Mucosa of gallbladder (tissue), 1 donor: Measurements from ENCODE around the gene LRP1B. TPM values are rescaled to one million over a fixed set of nuclear protein-coding genes. Genes with fewer than 3 reads are reported as not detected.

Source experiments
- DNase-seq: peaks from one replicate; pipeline ENCODE4 v3.0.0-alpha.2; 2020; ENCODE audit warnings: low spot score
- total RNA-seq: library from RNA; stranded (reverse); gene quantifications from one replicate; pipeline ENCODE4 v1.2.1, GENCODE V29; 2021
- donor health status: DM: no; HTN: no; CAD: no.

LRP1B gene
- 0.26 TPM for total RNA-seq

DNA sequence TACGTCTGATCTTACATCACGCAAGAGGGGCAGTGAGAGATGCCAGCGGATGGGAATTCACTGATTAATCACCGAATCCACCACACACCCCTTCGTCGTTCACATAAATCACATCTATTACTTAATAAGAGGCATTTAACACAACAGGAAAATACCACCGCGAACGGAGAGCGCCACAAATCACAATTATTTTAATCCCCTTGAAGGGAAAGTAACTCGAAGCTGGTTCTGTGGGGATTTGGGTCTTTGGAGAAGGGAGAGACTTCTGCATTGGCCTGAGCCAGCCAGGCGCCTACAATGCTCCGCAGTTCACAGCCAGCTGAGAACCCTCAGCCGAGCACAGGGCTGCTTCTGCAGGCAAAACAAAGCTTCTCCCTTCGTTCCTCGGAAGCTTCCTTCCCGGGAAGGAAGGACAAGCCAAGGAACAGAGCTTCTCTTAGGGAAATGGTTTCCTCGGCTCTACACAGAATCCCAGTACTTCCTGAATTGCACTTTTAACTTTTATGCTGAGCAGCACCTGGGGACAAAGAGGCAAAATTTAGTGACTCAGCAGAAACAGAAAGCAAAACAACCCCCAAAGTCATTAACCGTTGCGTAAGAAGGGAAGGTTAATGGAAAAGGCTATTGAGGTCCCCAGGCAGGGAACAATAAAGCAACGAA is at the start of gene LRP1B:
TSS of gene LRP1B (minus strand) at position 7 of the 660 bp plus-strand sequence. CDS start 287 bp downstream, outside the sequence.
- peak; percentile 13 for DNase-seq

DNA sequence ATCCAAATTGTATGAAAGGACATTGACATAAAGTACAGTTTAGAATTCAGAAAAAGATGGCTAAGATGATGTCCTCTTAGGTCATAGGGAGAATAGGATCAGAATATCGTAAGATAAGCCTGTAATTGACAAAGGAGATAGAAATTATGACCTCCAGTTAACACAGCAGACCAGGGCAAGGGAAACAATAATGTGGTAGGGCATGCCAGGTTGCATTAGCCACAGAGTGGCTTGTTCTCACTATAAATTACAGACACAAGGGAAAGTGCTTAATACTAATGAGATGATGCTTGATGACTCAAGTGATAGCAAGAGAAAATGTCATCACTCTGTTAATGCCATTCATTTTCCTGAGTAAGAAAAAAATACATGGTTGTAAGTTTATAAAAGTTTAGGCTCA is 48.9 kb upstream of the LRP1B start:
- no peak for DNase-seq

DNA sequence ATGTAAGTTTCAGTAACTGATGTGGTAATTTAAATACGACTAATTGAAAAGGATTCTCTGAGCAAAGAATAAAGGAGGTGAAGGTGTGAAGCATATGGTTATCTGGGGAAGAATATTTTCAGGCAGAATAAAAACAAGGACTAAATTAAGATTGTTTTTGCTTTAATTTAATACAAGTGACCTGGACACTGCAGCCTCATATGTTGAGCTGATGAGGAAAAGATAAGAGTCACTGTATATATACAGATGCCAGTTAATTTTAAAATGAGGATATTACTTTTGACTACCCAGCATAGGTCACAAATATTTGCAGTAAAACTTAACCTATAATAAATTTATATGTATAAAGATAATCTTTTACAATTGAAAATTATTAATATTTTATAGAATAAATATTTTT is 47.8 kb upstream of the LRP1B start:
- DNase-seq, result no peak

DNA sequence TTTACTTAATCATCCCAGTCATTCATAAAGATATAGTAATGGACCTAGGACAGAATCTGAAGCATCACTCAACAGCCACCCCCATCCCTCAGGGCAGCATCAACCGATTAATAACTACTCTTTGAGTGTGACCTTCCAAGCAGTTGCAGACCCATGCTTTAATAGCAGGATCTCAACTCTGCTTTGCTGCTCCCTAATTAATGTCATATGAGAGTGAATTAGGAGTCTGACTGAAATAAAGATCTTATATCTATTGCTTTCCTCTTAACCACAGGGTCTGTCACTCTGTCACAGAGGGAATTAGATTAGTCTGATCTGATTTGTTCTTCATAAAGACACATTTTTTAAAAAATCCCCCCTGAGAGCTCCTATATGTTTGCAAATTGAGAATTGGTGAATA is 46.1 kb upstream of the LRP1B start:
- no peak for DNase-seq

DNA sequence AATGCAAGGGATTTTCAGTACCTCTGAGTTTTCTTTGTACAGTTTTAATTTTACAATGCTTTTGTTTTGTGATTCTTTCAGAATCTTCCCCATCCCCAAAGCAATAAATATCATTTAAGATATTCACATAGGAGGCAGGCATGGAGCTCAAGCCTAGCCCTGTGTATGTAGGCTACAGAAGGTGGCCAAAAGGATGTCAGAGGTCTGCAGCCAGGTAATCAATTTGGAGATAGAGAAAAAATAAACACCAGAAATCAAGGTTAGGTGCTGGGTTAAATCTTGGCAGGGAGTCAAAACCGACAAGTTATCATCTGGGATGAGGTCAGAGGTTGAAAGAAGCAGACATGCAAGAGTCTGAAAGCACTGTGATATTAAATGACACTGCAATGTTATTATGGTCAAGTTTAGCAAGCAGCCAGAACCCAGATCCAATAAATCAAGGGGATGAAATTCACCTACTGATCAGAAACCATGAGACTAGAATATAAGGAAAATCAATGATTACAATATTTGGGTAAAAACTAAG is 45.1 kb upstream of the LRP1B start:
- peak; percentile 16 for DNase-seq

DNA sequence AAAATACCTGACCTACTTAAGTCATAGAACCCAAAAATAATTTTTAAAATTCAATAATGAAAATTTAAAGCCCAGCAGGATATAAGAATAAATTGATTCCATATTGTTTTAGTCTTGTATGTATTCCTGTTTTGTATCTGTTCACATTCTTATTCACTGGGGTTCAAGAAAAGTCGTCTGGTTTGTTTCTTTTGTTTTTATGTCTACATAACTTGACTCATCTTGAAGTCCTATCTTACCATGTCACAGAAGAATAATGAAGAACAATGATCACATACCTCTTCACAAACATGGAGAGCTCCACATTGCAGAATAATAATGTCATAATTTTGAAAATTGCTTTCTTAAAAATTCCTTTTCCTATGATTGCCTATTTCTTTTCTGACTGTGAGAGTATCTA is 43.4 kb upstream of the LRP1B start:
- no peak for DNase-seq

DNA sequence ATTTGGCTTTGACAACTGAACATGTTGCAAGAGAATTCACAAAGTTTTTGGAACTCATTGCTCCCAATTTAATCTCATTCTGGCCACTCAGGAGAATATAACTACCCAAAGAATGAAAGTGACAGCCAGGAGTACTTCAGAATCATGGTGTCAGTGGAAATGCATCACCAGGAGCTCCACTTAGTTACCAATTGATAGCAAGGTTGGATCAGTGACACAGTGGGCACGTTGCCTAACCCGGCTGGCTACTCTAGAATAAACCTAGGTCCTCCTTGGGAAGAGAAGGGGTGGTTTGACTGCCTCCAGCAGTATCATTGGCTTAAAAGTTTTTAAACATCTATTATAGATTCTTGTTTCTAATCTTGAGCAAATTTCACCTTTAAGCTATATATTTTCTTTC is 40.0 kb upstream of the LRP1B start:
- no peak for DNase-seq

DNA sequence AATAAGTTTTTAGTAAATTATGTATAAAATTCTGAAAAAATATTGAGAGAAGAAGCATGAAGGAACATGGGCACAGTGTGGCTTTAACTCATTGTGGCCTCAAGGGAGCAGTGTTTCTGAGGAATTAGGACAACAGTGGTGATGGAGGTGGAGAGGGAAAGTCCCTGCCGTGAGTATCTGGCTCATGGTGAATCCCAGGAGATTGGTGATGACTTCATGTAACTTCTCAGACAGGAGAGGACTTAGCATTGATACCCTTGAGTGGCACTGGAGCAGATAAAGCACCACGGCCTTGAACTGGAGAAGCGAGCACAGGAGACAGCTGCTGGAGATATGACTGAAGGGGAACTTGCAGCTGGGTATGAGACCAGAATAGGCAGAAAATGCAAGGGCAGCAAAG is 35.0 kb upstream of the LRP1B start:
- peak; percentile 14 for DNase-seq

DNA sequence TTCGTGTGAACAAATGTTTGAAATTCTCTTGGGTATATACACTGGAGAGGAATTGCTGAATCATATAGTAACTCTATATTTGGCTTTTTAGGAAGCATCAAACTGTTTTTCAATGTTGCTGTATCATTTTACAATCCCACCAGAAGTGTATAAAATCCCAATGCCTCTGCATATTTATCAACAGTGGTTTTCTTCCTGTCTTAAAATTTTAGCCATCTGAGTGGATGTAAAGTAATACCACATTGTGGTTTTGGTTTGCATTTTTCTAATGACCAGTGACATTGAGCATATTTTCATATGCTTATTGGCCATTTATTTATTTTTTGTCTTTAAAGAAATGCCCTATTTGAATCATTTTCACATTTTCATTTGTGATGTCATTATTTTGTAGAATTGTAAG is 22.8 kb upstream of the LRP1B start:
- DNase-seq, result no peak

DNA sequence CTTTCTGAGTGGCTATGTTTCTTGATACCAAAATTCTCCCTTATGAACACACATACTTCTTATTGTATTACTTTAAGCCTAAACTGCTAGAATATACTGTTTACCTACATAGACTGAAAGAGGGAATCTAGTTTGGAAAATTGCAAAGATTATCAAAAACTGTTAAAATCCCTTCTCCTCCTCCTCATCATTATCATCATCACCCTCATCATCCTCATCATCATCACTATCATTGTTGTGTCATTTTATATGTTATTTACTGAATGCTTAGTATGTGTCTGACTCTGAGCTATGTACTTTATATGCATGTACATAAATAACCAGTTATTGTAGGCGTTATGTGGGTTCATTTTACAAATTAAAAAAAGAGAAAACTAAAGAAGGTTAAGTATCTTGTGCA is 19.6 kb upstream of the LRP1B start:
- no peak for DNase-seq

DNA sequence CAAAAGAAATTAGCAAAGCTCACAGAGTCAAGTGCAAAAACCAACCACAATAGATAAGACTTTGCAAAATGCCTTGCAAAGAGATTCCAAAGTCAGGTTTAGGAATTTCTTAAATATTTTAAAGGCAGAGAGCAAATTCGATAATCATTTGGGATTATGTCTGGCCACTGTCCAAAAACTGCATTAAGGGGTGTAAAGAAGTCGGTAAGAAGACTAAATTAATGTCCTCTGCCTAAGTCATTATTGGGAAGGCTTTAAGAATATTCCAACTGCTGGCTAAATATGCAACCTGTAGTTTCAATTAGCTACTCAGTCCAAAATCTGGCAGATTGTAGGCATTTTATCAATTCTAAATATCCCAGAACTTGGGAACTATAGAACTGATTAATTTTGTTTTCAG is 13.7 kb upstream of the LRP1B start:
- no peak for DNase-seq

DNA sequence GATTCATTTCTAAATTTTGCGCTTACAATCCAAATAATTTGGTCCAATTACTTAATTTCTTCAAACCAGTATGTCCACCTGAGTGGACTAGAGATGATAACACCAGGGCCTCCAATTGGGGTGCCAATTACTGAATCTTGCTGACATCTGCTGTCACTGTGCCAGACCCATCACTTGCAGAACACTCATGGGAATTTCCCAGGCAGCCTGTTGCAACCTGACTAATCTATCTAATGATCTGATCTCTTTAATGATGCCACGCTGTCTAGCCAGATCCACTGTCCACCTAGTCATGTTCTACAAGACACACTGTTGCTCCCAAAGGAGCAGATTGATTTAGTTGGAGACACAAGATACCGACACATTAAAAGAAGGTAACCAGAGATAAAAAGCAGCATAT is 11.8 kb upstream of the LRP1B start:
- DNase-seq, result no peak

DNA sequence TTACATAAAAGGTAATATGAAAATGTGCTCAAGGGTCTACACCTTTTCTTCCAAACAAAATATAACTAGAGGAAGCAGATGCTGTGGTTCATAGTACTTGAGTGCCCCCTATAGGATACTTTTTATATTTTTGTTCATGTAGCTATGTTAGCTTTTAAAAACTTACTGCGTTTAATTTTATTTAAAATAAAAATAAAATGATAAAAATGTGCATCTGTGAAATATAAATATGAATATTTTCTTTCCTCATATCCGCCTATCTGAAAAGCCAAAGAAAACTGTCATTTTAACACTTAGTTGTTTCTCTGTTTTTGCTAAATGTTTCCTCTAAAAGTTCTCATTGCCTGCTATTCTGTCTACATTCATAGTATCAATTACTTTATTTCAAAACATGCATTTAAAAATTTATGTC is 9.6 kb upstream of the LRP1B start:
- no peak for DNase-seq

DNA sequence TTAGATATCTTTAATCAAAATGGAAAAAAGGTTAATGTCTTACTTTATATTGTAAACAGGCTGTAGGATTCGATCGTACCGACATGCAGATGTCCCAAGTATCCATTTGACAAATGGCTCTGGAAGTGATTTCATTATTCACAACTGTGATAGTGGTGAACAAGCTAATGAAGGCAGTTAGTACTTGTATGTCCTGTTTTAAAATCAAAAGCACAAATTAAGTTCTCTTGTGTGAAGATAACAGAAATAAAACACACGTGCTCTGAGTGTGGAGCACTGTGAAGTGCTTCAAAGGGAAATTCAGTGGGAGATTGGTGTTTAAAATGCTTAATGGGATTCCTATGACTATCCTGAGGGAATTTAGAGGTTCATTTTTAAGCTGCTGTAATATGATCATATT is 8.6 kb upstream of the LRP1B start:
- DNase-seq, result no peak

DNA sequence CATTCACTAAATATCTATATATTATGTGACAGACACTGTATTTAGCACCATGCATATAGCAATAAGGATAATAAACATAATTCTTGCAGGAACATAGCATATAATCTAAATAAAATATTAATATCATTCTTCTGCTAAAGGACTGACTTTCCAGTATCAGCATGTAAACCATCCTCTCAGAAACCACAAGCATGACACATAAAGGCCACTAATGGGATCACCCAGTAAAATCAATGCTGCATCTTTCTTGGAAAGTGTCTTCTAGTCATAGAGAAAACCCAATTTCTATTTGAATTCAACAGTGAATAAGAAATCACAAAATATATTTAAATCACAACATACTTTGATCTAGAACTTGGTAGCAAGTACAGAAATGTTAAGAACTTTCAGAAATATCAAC is 5.8 kb upstream of the LRP1B start:
- no peak for DNase-seq

DNA sequence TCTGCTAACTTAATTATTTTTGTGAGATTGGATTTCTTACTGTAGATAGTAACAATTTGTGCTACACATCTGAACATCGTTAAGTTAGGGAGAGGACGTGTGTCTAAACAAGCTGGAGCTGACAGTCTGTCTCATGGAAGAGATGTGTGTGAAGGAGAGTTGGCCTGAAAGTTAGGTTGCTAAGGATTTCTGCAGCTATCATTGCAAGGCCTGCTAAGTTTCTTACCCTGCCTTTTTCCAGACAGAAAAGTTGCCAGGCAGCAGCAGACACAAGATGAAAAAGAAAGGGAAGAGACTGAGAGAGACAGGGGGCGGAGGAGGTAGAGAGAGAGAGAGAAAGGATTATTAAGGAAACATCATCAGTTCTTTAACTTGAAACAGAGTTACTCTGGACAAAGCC is 4.1 kb upstream of the LRP1B start:
- DNase-seq, result no peak

DNA sequence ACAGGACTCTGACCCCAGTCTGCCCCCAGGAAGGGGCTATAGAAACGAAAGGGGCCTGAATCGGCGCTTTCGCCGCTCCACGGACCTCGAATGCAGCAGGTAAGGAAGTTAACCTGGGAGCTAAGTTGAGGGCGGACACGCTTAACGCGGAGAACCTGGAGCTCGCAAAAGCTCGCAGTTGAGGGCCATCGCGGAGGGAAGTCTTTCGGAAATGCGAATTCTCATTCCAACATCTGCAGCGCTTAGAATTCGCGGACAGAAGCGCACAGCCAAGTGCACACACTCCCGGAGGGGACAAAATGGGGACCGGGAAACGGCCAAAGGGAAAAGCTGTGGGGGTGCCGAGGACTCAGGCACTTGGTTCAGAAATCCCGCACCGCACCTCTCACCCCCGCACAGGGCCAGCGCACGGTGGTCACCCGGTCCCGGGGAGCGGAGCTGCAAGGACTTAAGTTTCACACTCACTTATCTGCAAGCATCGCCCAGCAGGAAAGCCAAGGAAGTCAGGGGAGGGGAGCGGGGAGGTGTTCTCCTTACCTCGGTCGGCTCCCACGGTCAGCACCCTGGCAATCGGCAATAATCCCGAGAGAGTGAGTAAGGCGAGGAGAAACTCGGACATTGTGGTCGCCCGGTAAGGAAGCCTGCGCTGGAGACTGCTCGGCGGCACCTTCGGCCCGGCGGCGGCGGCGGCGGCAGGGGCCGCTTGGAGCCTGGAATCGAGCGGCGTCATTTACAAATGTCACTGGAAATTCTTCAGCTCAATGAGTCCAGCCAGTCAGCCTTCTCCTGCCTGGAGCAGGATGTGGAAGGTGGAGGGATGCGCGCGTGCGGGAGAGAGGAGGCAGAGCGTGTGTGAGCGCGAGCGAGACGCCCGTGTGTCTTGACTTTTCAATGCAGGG is 456 bp downstream of the LRP1B start:
- peak; percentile 60 for DNase-seq

DNA sequence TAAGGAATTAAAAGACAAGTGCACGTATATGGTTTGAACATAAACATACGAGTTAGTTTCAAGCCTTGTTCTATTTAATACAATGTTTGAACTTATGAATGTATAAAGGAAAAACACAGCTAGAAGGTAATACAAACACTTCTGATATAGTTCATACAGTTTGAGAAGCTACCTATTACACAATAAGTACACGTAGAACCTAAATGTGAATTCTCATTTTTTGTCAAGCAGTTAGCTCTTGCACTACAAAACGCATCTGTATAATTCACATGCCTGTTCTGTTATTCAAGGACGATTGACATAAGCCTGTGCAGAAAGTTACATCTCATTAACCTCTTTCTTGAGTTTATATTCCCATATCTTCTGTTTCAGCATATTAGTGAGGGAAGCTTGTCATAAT is 2.7 kb downstream of the LRP1B start:
- DNase-seq, result no peak

DNA sequence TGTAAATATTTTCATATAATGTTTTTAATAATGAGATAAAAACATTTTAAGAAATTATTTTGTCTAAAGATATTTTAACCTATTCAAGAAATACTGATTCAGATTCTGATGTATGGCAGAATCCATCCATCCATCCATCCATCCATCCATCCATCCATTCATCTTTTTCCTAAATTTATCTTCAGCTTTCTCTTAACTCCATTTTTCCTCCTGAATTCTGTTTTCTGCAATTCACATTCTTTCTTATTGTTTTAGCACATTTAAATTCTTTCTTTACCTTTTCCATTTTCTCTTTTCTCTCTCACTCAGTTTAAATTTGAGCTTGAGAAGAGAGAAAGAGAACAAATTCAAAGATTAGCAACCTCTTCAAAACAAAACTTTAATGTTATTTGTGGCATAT is 3.6 kb downstream of the LRP1B start:
- DNase-seq, result no peak

DNA sequence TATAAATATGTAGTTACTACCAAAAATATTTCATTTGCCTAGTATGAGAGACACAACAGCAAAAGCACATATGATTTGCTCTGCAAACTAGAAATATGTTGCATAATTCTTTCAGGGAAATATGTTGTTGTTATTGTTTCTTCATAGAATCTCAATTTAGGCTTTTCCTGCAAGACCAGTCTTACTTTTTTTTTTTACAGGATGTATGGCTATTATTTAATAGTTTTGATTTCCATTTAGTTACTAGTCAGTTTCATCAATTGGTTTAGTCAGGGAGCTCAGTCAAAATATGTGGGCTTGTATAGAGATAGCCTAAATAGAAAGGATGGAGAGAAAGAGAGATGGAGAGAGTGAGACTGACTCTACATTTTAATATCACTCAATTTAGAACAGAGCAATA is 6.1 kb downstream of the LRP1B start:
- DNase-seq, result no peak

DNA sequence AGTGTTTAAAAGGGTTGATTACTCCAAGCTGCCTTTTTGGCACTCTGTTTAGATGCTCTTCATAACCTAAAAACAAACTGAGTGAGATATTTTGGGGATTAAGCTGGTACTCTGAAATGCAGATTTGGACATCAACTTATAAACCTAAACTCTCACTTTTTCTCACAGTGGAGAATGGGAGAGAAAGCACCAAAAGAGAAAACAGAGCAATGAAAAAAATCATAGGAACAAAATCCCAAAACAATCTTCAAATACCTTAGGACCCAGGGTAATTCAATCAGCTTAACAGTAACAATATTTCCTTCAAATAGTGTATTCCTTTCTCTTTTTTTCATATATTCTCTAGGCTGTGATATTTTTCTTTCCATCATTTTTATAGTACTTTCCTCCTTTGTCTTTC is 11.5 kb downstream of the LRP1B start:
- no peak for DNase-seq

DNA sequence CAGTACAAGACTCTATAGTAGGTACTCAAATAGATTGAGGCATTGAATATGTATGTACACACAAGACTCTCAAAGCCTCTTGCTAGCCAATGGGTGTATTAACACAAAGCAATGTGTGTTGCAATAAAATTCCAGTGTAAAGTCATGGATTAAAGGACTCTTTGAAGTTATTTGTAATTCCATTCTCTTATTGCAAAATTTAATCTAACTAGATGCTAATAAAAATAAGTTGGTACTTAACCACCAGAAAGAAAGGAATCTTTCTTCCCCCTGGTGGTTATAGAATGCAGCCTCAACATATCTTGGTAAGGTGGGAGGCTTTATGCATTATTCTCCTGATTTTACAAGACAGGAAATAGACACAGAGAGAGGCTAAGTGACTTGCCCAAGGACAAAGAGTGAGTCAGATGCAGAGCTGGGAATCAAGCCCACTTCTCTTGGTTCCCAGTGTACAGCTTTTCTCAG is 18.0 kb downstream of the LRP1B start:
- no peak for DNase-seq

DNA sequence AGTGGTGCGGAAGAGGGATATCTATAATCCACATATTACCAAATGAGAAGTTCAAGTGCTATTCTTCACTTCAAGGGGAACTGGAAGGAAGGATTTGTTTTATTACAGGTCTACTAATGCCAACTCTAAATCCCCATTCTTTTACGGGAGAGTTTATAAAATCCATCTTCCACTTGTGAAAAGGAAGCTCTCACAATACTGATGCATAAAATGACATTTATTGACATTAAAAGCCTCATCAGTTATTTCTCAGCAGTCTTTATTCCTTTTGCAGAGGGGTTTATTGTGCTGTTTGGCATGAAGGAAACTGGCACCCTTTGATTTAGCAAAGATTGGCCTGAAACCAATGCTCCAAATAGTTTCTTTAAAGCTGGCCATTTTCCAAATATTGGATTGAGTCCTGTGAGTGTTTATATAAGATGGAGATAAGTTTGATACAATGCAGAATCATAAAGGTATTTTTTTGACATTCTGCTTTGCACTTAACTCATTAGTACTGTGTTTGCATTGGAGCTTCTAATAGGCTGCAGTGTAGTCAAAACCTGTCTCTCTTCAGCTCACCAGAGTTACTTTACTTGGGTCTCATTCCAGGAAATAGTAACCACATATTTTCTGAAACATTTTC is 26.6 kb downstream of the LRP1B start:
- DNase-seq, result no peak
